Neutrophil (primary cell): Measurements from ENCODE around the gene ACIN1.

Source experiments
- H3K27ac ChIP-seq: fragments of 200-600 bp; sonication (generic); 2 replicates; pipeline ENCODE4 v1.5.1; 2016; ENCODE audit warnings: mild to moderate bottlenecking, moderate library complexity
- H3K27me3 ChIP-seq: fragments of 200-600 bp; sonication (generic); 2 replicates; pipeline ENCODE4 v1.6.0; 2016; ENCODE audit warnings: mild to moderate bottlenecking
- H3K36me3 ChIP-seq: fragments of 200-600 bp; sonication (generic); 2 replicates; pipeline ENCODE4 v1.5.1; 2017
- H3K4me1 ChIP-seq, 2 experiments: fragments of 200-600 bp in 1 of 2; sonication (generic) in 1 of 2; 1 replicate in 1 of 2; 2 replicates in 1 of 2; pipeline versions ENCODE4 v1.5.1 to v1.6.1; 2013 to 2016; ENCODE audit warnings: low read depth in 1 of 2, low read length in 1 of 2, mild to moderate bottlenecking in 1 of 2, moderate library complexity in 1 of 2; ENCODE audit not compliant: control insufficient read depth in 1 of 2, insufficient read depth in 1 of 2
- H3K4me3 ChIP-seq, 2 experiments: fragments of 200-600 bp in 1 of 2; sonication (generic) in 1 of 2; 1 replicate in 1 of 2; 2 replicates in 1 of 2; pipeline ENCODE4 v1.5.1; 2013 to 2016; ENCODE audit warnings: low read depth in 1 of 2, low read length in 1 of 2, mild to moderate bottlenecking in 1 of 2, moderate library complexity in 1 of 2
- H3K9me3 ChIP-seq: fragments of 200-600 bp; sonication (generic); 2 replicates; pipeline ENCODE4 v1.5.1; 2016
- TF ChIP-seq, protein P1 (sequence below): fragments of 200-600 bp; sonication (generic); IDR thresholded peaks from 2 replicates; pipeline ENCODE4 v1.5.1; 2016; ENCODE audit warnings: antibody characterized with exemption

ACIN1 gene

GRCh38 chr14:23140371-23140770 is 45.4 kb upstream of the ACIN1 start:
- Histone ChIP-seq H3K27ac (no peak overlapping the region), H3K4me3 (no peak overlapping the region), H3K9me3 (no peaks in the 10 kb centered on the region), H3K4me1 (no peaks in the 10 kb centered on the region), H3K36me3 (peaks cover 5% of the 10 kb centered on the region), H3K27me3 (no peaks in the 10 kb centered on the region)
- TF ChIP-seq, protein P1, sequence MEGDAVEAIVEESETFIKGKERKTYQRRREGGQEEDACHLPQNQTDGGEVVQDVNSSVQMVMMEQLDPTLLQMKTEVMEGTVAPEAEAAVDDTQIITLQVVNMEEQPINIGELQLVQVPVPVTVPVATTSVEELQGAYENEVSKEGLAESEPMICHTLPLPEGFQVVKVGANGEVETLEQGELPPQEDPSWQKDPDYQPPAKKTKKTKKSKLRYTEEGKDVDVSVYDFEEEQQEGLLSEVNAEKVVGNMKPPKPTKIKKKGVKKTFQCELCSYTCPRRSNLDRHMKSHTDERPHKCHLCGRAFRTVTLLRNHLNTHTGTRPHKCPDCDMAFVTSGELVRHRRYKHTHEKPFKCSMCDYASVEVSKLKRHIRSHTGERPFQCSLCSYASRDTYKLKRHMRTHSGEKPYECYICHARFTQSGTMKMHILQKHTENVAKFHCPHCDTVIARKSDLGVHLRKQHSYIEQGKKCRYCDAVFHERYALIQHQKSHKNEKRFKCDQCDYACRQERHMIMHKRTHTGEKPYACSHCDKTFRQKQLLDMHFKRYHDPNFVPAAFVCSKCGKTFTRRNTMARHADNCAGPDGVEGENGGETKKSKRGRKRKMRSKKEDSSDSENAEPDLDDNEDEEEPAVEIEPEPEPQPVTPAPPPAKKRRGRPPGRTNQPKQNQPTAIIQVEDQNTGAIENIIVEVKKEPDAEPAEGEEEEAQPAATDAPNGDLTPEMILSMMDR = no peak

- Histone ChIP-seq H3K36me3 (peaks cover 5% of the 10 kb centered on the region), H3K4me3 (no peak overlapping the region), H3K27ac (no peak overlapping the region), H3K4me1 (no peaks in the 10 kb centered on the region), H3K9me3 (no peaks in the 10 kb centered on the region), H3K27me3 (no peaks in the 10 kb centered on the region)
- TF ChIP-seq, protein P1 = no peak
Observed at GRCh38 chr14:23139874-23140273, 44.9 kb upstream of the ACIN1 start.

DNA sequence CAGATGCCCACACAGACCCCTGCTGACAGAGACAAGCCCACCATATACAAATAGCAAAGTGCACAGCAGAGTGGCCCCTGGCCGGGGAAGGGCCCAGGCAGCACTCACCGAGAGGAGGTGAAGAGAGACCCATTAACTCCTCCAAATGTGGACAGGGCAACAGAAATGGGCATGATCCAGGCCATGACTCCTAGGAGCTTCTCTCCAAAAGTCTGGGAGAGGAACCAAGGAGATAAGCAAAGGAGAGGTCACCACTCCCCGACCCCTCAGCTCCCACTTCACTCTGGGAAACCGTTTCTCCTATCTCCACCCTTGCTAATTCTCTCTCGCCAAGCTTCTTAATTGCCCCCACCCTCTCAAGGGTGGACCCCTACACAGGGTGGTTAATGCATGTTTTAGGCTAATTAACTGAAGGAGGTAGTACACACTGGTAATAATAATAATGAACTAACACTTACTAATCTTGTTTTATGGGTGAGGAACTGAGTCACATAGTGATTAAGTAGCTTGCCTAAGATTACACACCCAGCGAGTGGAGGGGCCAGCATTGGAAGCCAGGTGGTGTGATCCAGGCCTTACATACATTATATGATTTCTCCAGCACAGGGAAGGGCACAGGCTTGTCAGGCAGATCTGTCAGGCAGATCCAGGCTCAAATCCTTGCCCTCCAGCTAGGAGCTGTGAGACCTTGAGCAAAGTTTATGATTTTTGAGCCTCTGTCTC is 43.0 kb upstream of the ACIN1 start:
- H3K27me3 ChIP-seq = no peaks in the 10 kb centered on the region
- TF ChIP-seq, protein P1 = no peak
- H3K4me3 ChIP-seq = no peak overlapping the region
- no peaks in the 10 kb centered on the region for H3K9me3 ChIP-seq
- peaks cover 5% of the 10 kb centered on the region for H3K36me3 ChIP-seq
- H3K4me1 ChIP-seq = no peaks in the 10 kb centered on the region
- H3K27ac ChIP-seq = no peak overlapping the region

DNA sequence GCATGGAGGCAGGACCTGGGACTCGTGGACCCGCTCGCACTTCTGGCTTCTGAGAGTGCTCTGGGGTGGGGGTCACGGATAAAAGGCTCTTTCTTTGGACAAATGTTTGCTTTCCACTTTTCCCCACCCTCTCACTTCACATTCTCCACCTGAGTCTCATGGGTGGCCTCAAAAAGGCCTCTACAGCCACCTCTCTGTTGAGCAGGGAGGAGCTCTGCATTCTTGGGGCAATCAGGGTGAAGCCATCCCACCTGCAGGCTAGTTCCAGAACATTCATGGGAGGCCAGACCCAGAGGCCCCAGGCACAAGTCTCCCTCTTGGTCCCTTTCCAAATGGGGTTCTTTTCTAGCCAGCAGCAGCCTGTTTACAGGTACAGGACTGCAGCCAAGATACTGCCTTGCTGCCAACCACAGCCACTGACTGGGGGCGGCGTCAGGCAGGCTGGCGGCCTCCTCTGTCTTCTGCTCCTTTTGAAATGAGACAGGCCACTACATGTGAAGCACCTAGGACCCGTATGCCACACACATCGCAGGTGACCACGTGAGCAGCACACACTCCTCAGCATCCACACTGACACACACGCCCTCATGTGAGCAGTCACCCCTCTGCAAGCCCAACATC is 42.4 kb upstream of the ACIN1 start:
- Histone ChIP-seq H3K27me3 (no peaks in the 10 kb centered on the region), H3K36me3 (peaks cover 5% of the 10 kb centered on the region), H3K4me3 (no peak overlapping the region), H3K9me3 (no peaks in the 10 kb centered on the region), H3K27ac (no peak overlapping the region), H3K4me1 (no peaks in the 10 kb centered on the region)
- TF ChIP-seq, protein P1 = no peak

DNA sequence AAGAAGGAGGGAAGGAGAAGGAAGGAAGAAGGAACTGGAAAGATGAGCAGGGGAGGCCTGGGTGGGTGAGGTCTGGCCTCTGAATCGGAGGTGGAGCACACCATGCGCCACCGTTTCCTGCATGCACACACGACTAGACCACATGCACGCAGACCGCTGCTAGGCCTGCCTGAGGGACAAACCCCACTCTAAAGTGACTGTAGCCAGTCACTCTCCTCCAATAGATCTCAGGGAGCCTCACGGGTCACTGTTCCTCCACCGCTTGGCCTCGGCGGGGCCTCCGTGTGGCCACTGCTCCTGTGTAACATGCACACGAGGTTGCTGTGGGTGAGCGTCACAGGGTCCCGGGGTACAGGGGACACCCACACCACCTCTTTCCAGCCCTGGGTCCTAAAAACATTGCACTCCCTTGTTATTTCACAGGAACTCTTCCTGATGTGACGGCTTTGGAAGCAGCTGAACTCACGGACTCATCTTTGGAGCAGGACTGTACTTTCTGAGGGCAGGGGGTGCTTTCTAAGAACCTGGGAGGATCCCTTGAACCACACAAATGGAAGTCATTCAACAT is 41.7 kb upstream of the ACIN1 start:
- Histone ChIP-seq H3K4me1 (peaks cover under 1% of the 10 kb centered on the region in 2 experiments), H3K9me3 (no peaks in the 10 kb centered on the region), H3K4me3 (no peak overlapping the region), H3K27me3 (no peaks in the 10 kb centered on the region), H3K27ac (no peak overlapping the region), H3K36me3 (peaks cover 5% of the 10 kb centered on the region)
- TF ChIP-seq, protein P1 = no peak
